ENCODE results near the gene UNC13C.

The UNC13C gene

DNA sequence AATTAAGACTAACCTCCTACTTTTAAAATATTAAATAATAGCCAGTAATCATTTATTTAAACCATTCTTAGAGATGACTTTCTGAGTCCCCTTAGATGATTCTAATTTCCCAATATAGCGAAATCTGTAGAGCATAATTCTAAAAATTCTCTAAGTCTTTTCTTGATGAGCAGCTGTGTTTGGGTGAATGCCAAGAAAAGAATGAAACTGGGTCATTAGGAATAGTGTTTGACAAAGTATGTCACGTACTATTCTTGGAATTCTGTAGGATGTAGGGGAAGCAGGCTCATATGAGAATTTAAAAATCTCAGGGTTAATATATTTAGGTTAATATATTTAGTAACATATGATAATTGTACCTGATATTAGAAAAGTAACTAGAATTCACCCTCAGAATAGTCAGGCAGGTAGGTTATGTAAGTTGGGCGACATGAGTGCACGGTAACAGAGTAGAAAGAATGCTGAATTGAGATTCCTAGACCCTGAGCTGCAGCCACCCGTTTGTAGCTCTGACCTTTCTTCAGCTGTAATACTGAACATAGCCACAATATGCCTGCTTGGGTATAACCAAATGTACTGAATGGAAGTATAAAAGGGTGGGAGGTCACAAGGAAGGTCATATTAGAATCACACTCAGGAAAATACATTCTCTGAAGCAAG, 524.3 kb downstream of the UNC13C start:
- DNase-seq = no peak

DNA sequence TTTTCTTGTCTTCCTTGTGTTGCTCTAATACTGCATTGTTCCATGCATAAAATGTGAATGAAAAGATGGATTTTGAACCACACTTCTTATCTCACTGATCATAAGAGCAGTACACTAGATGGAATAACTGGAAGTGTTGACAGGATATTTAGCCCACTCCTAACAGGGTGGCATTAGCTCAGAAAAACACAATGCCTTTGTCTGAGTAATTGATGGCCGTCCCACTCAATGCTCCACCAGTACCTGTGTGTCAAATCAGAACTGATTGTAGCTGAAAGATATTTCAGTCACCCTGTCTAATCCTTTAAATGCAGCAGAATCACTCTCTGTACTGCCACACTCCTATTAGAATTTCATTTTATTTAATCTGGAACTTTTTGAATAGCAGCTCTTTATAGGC, 526.5 kb downstream of the UNC13C start:
- no peak for DNase-seq

DNA sequence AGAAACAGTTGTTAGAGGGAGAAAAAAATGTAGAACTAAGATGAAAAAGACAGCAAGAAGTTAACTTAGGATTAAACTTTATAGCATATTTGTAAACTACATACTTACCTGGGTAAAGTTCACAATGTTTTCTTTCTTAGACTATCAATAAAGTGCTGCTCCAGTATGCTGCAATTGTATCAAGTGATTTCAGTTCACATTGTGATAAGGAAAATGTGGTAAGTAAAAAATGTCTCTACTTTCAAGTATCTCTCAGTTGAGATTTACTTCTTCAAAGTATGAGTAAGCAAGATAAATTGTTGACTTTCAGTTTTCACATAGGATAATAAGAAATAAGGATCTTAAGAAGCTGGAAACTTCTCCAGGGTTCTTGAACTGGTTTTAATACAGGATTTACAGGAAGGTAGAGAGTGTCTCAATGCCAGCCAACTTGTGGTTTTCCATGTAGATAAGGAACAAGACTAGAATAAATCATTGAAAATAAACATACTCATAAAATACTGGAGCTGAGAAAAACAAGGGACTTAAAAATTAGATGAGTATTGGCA, 528.8 kb downstream of the UNC13C start:
- DNase-seq = peak; percentile 15

DNA sequence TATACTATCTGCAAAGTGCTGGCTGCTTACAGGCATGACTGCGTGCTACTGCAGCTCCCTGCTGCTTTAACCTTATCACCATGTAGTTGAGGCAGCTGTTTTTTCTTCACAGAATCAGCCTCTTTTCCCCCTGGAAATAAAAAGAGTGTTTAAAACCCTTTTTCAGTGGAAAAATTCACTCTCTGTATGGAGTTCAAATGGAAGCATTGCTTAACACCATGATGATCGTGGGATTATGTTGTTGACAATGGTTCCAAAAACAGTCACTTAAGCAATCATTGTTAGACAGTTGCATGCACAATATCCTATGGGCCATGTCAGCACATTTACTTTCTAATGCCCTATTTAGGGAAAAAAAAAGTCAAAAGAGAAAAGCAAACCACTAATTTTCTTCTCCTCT, 536.4 kb downstream of the UNC13C start:
- DNase-seq = peak; percentile 6

DNA sequence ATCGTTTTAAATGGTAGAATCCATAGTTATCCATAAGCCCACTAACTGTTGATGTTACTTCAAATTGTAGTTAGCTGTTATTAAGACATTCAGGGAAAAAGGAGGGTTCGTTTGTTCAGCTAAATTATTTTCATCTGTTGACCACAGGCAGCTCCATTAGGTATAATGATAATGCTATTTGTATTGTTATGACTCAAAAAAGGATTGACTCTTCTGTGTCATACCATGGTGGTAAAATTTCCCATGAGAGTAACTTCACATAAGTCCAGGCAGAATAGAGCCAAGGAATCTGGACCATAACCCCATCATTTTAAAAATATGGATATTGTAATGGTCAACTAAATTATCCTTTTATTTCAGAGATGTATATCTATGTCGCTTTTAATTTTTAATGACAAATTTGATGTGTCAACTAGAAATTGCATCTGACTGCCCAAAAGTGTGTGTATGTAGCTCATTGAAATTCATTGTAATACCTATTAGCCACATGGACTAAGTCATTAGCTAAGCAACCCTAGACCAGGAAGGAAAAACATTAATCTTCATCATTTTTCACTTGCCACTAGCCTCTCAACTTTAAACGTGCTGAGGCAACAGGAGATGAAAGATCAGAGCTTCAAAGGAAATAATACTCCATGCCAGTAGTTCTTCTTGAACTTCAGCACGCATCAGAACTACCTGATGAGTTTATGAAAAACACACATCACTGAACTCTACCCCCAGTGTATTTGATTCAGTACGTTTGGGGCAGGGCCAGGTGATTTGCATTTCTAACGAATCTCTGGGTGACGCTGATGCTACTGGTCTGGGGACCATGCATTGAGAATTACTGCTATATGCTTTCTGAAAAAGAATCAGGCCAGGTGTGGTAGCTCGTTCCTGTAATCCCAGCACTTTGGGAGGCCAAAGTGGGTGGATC, 537.7 kb downstream of the UNC13C start:
- no peak for DNase-seq

DNA sequence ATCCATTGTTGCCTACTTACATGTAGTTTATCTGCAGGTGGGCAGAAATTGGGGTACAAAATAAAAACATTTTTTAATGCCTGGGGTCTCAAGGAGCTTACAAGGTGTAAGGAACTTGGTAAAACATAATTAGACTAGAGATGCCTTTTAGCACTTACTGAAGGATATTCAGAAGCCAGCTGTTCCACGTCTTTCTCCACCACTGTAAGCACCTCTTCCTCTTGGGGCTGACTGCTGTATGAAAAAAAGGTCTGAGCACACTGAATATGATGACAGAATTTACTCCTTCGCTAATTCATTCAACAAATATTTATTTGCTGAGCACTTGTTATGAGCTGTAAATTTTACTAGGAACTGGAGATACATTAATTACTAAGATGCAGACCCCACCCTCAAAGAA, 539.1 kb downstream of the UNC13C start:
- DNase-seq = no peak

DNA sequence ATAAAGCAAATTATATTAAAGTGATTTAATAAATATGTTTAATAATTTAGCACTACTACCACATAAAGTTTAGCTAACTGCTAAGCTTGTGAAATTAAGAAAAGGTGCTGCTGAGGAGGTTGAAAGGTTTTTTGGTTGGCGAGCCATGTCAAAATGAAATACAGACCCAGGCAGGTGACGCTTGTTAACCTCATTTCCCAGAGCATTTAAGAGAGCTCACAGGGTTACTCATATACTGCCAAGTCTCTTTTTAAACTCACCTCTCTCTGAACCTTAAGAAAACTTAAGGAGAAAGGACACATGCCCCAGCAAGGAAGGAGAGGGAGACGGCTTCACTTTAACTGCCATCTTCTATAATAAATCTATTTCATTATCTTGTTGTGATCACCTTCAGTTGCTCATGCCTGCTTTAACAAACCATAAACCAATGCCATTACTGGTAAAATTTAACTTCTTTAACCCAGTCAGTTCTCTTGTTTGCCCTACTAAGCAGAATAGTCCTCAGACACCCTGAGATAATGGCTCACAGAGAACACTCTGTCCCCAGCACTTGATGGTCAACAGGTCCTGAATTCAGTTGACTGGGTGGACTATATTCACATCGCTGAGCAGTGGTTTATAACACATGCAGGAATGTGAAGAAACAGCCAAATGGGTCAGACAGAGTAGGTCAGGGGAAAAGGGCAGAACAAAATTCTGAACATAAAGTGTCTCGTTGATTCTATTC, 540.1 kb downstream of the UNC13C start:
- DNase-seq = no peak

DNA sequence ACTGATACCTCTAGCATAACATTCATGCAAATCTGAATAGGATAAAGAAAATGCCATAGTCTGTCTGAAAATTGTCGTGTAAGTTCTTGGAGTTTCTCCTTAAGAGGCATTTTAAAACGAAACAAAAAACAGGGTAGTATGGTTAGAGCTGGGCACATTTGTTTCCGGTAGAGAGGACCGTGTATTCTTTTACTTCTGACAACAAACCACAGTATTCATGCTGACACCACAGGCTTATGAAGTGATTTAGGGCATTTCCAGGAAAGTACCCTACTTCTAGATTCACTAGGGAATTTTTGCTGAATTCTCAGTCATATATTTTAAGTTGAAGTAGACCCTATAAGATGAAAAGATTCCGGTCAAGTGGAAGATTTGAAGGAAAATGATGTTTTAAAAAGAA, 541.3 kb downstream of the UNC13C start:
- peak; percentile 72 for DNase-seq

DNA sequence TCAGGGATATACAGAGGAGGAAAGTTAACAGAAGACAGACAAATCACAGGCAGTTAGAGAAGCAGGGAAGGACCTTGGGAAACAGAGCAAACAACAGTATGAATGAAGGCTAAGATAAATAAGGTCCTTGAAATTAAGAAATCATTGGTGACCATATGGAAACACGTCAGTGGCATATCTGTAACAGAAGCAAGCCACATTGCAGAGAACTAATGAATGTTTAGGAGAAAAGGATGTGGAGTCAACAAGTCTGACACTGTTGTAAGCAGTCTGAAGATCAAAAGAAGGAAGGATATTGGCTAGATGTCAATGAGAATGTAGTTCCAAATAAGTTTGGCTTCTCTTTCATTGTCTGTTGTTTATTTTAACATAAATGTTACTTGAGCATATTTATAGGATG, 542.4 kb downstream of the UNC13C start:
- no peak for DNase-seq

DNA sequence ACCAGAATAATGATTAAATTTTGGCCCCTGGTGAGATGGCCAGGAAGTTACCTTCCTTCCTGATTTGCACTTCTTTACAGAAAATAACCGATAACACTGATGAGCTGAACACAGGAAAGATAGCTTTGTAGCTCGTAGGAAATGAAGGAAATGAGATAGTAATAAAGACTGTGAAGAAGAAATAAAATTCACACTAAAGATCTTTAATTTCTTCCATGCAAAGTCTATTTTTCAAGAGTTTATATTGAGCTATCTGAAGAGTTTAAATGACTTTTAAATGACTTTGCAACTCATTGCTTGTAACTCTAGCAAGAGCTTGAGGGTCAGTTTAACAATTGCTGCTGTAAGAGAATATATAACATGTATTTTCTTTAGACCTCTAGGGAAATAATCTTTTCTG, 543.0 kb downstream of the UNC13C start:
- no peak for DNase-seq

DNA sequence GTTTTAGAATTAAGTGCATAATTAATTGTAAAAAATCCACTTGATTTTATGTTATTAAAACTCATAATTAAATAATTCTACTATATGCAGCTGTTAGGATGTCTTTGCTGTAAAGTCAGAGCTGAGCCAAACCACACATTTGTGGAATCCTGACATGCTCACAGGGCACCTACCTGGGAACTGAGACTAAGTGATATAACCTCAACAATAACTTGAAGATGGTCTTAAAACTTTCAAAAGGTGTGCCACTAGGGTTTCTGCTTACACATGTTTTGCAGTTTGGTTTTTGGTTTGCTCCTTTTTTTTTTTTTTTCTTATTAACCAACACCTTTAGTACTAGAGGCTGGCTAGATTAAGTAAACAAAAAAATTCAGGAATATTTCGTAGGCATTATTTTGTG, 549.8 kb downstream of the UNC13C start:
- no peak for DNase-seq

DNA sequence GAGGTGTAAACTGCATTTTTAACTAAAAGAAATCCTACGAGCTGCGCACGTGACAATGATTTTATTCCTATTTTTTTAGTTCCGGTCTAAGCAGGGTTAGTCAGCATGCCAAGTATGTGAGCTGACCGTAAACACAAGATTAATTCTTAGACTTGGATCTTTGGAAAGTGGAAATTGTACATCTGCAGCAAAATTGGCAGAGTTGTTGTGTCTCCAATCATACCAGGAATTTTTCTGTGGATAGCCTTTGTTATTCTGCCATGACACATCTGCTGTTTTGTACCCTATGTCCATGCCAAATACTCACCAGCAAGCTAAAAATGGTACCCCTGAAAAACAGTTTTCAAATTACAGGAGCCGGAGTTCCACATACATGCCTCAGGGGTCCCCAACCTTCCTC, 562.5 kb downstream of the UNC13C start:
- DNase-seq = no peak

DNA sequence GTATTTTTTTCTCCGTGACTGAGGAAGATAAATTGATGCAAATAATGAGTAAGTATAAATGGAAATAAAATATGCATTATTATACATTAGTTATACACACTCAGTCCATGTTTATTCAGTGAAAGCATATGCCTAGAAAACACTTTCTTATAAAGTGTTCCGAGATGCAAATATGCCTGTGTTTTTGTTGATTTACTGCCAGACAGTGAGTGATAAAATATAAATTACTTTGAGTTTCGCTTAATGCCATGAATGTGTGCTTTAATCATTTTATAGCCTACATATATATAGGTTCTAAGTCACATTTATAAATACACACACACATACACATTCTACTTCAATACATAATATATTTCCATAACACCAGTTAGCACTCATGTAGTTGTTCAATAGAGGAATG, 569.2 kb downstream of the UNC13C start:
- DNase-seq = no peak

DNA sequence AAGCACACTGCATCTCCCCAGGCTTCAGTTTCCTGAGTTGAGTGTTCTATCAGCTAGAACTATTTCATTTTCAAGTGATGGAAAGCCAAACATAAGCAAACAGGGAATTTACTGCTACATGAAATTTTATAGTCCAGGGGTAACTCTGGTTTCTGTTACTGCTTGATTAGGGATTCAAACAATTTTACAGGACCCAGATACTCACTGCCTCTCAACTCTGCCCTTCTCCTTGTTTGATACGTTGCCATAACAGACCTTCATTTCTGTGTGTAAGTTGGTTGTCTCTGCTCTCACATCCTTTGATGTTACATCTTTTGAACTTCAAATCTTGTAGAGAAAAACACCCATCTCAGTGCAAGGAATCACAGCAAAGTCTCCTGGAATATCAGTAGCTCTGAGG, 572.7 kb downstream of the UNC13C start:
- no peak for DNase-seq

DNA sequence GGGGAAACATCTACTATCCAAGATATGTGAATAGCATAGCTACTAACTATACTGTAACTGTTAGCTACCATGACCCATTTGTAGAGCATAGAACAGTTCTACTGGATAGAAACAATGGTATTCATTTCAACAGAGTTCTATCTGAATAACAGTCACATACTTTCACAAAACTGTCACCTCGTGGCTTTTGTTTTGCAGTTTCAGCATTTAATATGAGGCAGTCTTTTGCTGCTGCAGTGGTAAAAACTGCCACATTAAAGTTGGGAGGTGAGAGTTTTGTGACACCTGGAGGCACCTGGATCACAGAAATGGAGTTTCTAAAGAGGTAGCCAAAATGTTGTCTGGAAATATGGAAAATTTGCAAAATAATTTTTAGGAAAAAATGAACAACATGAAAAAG, 578.0 kb downstream of the UNC13C start:
- no peak for DNase-seq

DNA sequence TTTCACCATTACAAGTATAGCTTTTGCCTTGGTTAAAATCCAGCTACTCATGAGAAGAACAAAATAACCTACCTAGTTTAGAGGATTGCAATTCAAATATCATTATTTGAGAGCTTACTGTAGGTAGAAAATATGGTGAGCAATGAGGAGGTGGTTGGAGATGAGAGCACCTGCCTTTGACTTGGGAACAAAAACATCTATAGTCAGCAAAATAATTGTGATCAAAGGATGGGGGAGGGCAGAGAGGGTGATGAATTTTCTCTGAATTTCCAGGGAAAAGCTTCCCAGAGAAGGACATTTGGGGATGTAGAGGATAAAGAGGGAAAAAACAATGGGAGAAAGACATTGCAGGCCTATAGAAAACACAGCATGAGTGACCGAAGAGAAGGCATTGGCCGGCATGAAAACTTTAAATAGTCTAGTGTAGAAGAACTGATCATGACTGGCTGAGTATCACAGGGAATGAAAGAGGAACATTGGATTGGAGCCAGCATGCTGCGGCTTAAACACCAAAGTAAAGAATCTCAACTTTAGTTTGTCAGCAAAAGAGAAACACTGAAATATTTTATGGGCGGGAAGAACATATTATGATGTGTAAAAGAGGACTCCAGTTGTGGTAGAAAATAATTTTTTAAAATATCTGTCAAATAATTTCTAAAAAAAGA, 581.3 kb downstream of the UNC13C start:
- peak; percentile 67 for DNase-seq

DNA sequence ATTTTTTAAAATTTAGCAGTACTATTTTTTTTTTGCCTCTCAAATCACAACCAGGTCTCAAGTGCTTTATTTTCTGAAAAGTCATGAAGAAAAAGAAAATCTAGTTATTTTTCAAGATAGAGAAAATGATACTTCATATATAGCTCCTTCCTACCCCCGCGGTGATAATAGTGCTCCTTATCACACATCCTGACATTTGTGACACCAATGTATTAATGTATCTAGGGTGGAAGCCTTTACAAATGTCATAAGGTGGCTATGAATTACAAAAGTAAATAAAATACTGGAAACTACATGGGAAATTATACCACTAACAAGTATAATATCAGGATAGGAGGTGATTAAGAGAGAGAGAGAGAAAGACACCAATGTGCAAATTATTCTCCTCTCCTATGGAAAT, 582.2 kb downstream of the UNC13C start:
- DNase-seq = no peak

DNA sequence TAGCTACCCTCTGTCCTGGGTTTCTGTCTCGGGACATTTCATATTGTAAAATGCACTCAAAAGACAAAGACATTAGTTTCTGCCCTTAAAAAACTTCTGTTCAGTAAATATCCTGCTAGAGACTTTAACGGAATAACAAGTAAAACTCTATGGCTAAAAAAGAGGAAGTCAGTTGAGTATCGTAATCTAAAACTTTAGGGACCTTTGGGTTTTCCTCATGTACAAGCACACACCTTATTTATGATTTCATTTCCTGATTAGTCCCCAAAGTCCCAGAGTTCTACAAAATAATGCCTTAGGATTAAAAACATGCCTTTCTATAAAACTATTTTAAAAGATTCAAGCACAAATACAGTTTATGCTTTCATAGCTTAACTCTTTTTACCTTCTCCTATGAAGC, 585.9 kb downstream of the UNC13C start:
- peak; percentile 7 for DNase-seq

DNA sequence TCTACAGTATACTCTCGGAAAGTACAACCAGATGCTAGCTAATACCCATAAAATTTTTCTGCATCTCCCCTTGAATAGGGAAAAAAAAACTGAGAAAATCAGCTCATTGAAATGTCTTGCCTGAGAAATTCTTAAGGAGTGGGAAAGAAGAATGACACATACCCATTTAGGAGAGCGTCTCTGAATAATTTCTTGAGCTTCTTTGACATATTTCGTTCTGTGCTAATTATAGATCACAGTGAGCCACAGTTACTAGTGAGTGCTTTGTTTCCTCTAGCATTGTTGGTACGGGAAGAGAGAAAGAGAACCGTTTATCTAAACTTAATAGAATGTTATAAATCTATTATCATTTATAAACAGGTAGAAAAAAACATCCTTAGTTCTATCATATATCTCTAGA, 588.4 kb downstream of the UNC13C start:
- no peak for DNase-seq

DNA sequence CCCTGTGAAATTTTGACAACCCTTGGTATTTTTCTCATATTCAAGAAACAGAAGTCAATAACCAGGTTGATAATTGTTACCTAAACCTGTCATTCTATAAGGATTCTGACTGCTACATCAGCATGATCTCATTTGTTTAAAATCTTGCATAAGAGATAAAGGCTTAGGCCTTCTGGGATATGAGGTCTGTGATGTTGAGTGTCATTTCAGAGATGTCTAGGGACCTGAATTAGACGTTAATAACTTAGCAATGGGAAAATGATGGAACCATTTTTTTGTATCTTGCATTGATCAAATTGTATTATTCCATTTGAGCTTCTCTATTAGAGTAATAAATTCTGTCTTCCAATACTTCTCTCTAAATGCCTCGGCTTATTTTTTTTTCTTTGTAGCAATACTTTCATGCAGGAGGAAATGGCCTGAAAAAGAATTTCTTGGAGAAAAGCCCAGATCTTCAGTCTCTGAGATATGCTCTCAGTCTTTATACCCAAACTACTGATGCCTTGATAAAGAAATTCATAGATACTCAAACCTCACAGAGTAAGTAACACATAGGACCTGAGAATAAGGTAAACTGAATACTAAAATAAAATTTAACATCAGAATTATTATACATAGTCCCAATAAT, 589.3 kb downstream of the UNC13C start:
- no peak for DNase-seq

DNA sequence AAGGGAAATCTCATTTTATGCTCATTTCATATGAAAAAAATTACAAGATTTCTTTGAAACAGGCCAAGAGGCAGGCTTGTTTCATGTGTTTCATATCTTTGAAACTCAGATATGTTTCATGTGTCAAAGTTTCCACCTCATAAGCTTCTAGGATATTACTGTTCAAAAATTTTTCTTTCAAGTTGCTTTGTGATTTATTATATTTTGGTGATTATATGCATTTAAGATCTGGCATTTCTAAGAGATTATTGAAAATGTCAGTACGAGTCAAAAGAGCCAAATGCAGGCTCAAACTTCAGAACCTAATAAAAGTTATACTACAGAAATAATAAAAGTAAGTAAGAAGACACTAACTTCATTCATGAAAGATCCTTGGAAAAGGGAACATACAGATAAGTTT, 590.1 kb downstream of the UNC13C start:
- DNase-seq = no peak

DNA sequence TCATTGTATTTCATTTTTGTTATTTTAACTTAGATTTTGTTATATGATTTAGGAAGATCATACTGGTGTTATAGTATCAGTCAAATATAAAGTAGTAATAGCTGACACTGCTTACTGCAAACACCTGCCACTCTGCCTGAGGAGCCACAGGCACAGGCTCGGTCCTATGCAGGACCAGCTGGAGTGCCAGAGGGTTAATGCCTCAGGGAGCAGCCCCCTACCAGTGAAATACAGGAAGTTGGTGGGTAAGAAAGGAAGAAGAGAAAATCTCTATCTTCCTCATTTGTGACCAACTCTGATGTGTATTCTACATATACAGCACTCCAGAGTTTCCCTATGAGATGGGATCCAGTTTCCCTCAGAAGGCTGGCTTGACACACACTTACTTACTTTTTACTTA, 593.3 kb downstream of the UNC13C start:
- DNase-seq = no peak

DNA sequence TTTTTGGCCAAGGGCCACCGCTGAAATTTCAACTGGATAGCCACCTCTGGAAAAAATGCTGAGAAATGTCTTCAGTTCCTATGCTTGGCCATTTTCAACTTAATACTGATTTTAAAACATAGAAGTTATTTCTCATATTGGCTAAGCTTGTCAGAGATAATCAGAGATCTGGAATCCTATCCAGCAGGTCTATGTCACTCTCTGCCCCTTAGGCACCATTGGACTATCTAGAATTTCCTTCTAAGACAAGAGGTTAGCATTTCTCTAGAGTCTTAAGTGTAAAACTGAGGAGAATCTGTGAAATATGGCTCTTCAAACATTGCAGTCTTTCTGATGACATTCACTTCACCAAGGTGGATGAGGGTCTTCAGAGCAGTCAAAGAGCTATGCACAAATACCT, 597.3 kb downstream of the UNC13C start:
- no peak for DNase-seq

Measured in suppressor macrophage treated with lipopolysaccharide for 4 hours (primary cell).